ENCODE results near the gene NPTX2.
"Not testable (repeated sequence)": the region's sequence is repeated elsewhere in the genome, so short reads cannot be mapped to it uniquely, and the experiment has no call there.

Gene NPTX2

GRCh38 chr7:98617051-98617959 lies at the start of gene NPTX2:
NPTX2 (plus strand) TSS chr7:98617285; CDS start chr7:98617462, 177 bp downstream.
- DNase-seq, result peak; percentile 33

- DNase-seq, result no peak
Measured at GRCh38 chr7:98567991-98568390, 49.1 kb upstream of the NPTX2 start.

- no peak for DNase-seq
Measured at GRCh38 chr7:98568891-98569290, 48.2 kb upstream of the NPTX2 start.

DNA sequence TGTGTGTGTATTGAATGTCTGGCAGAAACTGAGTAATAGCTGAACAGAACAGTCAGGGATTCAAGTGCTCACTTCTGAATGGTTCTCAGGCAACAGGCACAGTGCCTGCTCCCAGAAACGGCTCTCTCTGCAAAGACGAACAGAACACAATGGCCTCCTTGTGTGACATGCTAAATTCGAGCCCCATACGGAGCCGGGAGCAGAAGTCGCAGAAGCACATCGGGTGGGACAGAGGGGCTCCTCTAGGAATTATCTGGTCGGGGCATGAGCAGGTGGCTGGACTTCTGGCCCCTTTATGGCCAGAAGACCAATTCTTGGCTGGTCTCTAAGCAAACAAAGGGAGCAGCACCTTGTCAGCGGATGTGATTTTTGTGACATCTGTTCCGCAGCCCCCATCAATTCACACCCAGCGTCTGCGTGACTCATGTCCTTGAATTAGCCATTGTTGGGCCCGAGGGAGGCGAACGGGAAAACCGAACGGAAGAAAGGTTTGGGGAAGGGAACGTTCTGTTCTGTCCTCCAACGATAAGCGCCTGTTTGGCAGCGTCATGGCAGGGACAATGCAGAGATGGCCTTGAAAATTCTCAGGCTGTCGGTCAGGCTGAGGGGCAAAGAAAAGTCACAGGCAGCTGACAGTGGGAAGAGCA lies 47.3 kb upstream of the NPTX2 start:
- no peak for DNase-seq

GRCh38 chr7:98571006-98571405 lies 46.1 kb upstream of the NPTX2 start:
- no peak for DNase-seq

- no peak for DNase-seq
Measured at GRCh38 chr7:98571986-98572385, 45.1 kb upstream of the NPTX2 start.

GRCh38 chr7:98572716-98573115 lies 44.4 kb upstream of the NPTX2 start:
- DNase-seq, result not testable (repeated sequence)

DNA sequence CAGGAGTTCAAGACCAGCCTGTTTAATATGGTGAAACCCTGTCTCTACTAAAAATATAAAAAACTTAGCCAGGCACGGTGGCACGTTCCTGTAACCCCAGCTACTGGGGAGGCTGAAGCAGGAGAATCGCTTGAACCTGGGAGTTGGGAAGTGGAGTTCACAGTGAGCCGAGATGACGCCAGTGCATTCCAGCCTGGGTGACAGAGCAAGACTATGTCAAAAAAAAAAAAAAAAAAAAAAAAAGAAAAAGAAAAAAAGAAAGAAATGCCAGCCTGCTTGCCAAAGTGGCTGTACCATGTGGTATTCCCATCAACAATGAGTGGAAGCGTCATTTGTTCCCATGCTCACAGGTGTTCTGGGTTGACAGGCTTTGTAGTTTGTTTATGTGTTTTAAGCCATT lies 43.3 kb upstream of the NPTX2 start:
- DNase-seq, result no peak

DNA sequence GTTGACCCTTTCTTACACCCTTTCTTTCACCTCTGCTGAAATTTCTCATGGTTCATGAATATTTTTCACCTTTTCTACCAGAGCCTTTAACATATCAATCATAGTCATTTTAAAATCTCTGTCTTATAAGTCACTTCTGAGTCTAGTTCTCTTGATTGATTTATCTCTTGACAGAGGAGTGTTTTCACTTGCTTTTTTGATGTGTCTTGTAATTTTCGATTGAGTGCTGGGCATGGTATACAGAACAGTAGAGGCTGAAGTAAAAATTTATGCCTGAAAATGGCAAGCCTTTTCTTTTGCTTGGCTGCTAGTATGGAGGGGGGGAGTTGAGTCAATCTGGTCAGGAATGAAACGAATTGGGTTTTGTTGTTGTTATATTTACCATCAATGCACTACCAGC lies 41.2 kb upstream of the NPTX2 start:
- DNase-seq, result no peak

DNA sequence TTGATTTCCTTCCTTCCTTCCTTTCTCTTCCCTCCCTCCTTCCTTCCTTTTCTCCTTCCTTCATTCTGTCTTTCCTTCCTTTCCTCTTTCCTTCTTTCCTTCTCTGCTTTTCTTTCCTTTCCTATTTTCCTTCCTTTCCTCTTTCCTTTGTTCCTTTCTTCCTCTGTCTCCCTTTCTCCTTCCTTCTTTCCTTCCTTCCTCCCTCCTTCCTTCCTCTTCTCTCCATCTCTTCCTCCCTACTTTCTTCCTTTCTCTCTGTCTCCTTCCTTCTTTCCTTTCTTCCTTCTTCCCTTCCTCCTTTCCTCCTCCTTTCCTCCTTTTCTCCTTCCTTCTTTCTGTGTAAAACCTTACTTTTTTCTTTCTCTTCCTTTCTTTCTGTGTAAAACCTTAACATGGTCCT lies 32.3 kb upstream of the NPTX2 start:
- DNase-seq, result no peak

GRCh38 chr7:98591926-98592325 lies 25.2 kb upstream of the NPTX2 start:
- DNase-seq, result no peak

DNA sequence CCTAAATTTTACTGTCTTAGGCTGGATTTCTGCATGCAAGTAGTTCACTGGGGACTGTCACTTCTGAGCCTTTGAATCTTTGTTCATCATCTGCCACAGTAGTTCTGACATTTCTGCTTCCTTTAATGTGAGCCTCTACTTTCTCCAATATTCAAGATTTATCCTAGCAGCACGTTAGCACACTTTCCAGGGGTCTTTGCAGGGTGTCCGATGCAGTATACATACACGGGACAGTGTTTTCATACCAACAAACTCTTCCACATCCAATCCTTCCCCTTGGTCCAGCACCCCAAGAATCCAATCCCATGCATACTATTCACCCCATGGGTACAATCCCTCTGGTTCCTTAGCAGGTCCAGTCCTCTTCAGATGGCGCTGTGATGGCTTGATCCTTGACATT lies 22.7 kb upstream of the NPTX2 start:
- no peak for DNase-seq

DNA sequence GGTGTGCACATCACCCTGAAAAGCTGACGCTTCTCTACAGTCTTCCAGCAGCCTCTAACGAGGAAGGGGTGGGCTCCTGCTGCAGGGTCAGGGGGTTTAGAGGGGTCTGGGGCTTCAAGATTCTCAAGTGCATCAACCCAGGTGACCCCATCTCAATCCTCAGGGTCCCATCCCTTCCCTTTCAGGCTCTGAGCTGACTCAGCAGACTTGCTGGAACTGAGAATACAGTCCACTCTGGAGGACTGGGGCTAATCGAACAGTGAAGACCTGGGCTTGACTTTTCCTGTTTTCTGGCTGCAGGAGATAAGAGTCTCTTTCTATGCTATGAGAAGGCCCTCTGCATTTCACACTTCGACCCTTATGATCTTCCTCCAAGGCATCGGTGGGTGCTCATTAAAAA lies 22.3 kb upstream of the NPTX2 start:
- no peak for DNase-seq

- DNase-seq, result no peak
Measured at GRCh38 chr7:98598846-98599615, 18.1 kb upstream of the NPTX2 start.

DNA sequence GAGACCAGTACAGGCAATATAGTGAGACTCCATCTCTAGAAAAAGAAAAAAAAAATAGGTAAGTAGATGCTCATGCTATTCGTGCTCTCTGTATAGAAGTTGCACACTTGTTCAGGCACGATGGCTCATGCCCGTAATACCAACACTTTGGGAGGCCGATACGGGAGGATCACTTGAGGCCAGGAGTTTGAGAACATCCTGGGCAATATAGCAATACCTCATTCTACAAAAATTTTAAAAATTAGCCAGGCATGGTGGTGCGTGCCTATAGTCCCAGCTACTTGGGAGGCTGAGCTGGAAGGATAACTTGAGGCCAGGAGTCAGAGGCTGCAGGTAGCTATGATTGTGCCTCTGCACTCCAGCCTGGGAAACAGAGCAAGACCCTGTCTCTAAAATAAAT lies 17.2 kb upstream of the NPTX2 start:
- no peak for DNase-seq

- no peak for DNase-seq
Measured at GRCh38 chr7:98602755-98603398, 14.2 kb upstream of the NPTX2 start.

GRCh38 chr7:98603399-98603788 lies 13.7 kb upstream of the NPTX2 start:
- no peak for DNase-seq

DNA sequence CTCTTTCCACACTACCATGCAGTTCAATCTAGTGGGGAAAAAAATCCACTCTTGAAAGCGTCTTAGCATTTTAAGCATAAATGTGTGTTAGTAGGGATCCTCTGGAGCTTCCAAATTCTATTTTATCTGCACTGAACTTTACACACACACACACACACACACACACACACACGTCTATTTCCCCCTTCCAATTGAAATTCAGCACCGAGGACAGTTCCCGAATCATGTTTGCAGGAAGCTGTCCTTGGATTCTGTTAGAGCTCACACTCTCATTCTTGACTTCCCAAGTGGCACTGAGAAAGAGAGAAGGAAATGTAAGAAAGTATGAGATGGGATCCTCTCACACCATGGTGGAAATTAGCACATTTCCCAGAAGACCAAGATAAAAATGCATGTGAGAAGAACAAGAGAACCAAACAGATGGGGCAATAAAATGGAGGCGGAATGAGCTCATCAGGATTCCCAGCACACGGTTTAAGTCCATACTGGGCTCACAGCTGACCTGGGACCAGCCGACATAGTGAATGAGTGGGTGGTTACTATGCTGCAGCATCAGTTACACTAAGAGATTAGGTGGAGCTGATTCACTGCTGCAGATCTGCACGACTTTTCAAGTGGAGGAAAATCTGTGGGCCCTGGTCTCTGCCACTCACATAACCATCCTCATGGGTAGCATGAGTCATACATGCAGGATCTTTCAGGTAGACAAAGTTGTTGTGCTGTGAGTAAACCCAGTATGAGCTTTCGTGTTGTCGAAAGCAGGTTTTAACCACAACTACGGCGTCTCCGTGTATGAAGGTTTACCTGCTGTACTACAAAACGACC lies 3.3 kb upstream of the NPTX2 start:
- no peak for DNase-seq

DNA sequence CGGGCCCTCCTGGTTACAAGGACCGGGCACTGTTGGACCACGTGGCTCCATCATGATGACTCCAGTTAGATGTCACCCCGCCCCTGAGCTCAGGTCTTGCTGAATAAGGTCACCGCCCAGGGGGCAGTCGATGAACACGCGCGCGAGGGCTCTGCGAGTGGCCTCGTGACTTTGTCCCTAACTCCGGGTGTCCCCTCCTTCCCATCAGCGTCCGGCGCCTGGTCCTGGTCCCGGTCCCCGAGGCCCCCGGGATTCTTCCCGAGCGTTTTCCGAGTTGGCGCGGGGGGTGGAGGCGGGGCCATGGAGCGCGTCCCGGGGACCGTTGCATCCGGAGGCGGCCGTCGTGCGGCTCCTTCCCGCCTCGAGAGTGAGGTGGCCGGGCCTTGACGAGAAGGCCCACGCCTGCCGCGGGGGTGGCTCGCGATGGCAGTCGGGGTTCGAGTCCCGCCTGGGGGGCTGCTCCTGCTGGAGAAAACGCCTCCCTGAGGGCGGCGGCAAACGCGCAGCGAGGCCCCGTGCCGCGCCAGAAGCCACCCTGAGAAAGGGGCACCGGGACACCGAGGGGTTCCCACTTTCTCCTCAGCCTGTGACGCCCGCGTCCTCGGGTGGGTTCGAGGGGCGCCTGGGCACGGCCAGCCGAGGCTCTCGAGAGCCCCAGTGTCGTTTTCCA lies 569 bp upstream of the NPTX2 start:
- no peak for DNase-seq

DNA sequence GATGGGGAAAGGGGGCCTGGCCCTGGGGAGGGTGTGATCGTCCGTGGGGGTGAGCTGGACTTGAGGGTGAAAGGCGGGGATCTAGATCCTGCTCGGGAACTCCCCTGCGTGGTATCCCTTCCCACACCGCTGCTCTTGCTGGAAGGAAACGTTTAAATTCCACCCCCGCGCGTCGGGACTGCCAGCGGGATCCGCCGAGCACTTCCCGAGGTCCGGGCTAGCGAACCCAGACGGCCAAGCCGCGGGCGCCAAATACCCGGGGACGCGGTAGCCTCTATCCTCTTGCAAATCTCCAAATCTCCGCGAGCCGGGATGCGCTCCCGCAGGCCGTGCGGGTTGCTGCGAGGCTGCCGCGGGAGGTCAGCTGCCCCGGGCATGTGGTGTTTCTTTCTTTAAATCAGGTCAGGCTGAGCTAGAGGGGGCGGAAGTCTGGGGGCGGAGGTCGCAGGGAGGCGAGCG lies 904 bp downstream of the NPTX2 start:
- DNase-seq, result no peak

- DNase-seq, result no peak
Measured at GRCh38 chr7:98618786-98619185, 1.7 kb downstream of the NPTX2 start.
